HG02610 (cell line): ENCODE measurements around the gene NFE2.
"Not testable (repeated sequence)": the region's sequence is repeated elsewhere in the genome, so short reads cannot be mapped to it uniquely, and the experiment has no call there.

ENCODE experiments used
- ATAC-seq: cut with Tn5 transposase; IDR thresholded peaks from one replicate; pipeline ENCODE4 v1.9.1; 2021; ENCODE audit warnings: mild to moderate bottlenecking, moderate library complexity; ENCODE audit not compliant: unreplicated experiment

Gene NFE2

DNA sequence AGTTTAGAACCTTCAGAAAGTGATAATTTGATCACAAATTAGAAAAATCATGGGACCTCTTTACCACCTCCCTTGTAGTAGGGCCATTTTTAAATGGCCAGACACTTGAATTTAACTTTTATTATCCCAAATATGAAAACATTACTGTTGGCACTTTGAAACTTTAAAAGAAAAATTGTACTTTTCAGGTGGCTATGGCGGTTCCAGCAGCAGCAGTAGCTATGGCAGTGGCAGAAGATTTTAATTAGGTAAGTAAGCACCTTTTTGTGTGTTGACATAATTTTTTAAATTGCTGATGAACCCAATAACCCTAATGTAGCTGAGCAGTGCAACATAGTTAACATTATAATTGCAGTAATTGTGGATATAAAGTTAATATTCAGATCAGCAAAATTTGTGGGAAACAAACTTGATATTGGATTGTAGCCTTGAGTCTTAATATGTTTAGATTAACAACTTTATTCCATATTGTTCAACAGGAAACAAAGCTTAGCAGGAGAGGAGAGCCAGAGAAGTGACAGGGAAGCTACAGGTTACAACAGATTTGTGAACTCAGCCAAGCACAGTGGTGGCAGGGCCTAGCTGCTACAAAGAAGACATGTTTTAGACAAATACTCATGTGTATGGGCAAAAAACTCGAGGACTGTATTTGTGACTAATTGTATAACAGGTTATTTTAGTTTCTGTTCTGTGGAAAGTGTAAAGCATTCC, 16.6 kb downstream of the NFE2 start:
- not testable (repeated sequence) for ATAC-seq

DNA sequence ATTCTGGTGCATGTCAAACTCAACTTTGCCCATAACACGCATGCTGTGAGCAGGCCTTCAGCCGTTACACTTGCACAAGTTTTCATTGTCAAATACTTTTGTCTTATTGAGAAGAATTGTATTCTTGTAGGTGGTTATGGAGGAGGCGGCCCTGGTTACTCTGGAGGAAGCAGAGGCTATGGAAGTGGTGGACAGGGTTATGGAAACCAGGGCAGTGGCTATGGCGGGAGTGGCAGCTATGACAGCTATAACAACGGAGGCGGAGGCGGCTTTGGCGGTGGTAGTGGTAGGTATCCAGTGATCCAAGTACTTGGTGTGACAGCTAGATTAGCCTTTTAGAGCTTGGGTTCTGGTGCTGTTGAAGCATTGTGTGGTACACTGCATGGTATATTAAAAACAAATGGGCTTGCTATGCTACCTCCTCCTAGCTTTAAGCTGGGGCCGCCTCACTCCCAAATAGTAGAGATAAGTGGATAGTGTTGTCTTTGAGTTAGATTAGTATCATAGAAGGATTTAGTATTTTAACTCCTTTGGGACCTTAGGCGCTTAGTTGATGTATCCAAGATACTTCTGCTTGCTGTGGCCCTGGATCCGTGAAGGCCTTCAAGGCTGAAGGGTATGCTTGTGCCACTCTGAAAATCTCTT, 17.7 kb downstream of the NFE2 start:
- no peak for ATAC-seq

DNA sequence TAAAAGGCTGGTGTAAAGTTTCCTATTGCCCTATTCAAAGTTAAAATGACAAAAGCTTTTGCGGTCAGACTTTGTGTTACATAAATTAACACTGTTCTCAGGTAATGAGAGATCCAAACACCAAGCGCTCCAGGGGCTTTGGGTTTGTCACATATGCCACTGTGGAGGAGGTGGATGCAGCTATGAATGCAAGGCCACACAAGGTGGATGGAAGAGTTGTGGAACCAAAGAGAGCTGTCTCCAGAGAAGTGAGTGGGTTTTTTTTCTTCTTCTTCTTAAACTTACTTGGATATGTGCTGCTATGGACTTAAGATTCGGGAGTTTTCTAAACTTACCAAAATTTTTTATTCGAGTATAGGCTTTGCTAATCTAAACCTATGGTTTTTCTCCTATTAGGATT, 19.1 kb downstream of the NFE2 start:
- ATAC-seq = not testable (repeated sequence)

DNA sequence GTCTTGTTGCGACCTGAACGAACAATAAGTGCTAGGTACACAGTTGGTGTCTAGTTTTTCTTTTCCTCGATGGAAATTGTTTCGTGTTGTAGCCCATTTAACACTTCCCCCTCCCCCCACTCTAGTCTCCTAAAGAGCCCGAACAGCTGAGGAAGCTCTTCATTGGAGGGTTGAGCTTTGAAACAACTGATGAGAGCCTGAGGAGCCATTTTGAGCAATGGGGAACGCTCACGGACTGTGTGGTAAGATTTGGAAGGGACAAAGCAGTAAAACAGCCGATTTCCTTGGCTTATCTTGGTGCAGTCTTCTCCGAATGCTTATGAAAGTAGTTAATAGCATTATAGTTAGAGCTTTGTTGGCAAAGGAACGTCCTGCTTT, 19.6 kb downstream of the NFE2 start:
- not testable (repeated sequence) for ATAC-seq

DNA sequence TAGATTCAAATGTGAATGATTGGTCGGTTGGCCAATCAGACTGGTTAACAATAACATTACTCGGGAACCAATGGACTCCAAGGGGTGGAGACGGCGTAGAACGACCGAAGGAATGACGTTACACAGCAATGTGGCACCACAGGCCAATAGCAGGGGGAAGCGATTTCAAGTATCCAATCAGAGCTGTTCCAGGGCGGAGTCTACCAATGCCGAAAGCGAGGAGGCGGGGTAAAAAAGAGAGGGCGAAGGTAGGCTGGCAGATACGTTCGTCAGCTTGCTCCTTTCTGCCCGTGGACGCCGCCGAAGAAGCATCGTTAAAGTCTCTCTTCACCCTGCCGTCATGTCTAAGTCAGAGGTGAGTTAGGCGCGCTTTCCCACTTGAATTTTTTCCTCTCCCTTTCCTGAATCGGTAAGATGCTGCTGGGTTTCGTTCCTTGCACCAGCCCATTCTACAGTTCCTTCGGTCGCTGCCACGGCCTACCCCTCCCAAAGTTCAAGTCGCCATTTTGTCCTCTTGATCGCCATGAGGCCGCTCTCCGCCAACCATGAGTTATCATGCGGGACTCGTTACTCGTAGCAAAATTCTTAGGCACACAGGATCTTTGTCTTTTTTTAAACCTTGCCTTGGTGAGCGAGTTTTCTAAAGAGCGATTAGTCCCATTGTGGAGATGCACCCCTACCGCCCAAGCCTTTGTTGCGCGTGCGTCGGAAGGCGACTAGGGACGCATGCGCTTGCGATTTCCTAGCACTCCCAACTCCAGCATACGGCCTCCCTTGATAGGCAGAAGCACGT, 20.2 kb downstream of the NFE2 start, which contains the start of gene HNRNPA1:
Gene HNRNPA1, plus strand, starts transcription at position 259 of the 793 bp plus-strand sequence. Its CDS starts 82 bp downstream, at position 341.
- ATAC-seq = peak; percentile 89

DNA sequence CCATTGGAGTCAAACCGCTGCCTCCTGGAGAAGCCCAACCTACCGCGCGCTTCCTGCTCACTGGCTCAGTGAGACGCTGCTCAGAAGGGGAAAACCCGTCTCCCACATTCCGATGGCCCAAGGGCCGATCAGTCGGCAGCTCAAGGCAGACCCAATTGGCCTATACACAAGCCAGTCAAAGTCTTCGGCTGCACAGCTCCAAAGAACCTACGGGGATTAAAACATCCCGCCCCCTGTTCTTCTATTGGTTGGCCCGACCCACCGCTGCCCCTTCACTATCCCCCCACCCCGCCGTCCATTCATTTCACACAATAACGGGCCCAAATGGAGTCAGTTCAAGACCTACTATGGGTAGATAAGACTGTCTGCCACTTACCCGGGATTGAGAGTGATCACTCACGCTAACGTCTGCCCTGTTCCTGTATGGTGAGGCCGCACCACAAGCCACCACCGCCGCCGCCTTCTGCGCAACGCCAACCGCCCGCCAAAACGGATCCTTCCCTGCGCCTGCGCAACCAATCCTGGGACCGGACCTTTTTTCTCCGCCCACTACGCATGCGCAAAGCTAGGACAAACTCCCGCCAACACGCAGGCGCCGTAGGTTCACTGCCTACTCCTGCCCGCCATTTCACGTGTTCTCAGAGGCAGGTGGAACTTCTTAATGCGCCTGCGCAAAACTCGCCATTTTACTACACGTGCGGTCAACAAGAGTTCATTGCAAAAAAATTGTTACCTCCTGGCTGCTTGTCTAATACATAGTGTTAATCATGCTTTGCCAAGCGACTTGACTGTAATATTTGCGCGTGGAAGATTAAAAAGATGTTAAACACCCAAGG, 21.0 kb downstream of the NFE2 start, which contains the start of gene CBX5:
Gene CBX5, minus strand, starts transcription at position 491 of the 836 bp plus-strand sequence. CDS start 22,472 bp downstream, outside the sequence.
- ATAC-seq = peak; percentile 73

DNA sequence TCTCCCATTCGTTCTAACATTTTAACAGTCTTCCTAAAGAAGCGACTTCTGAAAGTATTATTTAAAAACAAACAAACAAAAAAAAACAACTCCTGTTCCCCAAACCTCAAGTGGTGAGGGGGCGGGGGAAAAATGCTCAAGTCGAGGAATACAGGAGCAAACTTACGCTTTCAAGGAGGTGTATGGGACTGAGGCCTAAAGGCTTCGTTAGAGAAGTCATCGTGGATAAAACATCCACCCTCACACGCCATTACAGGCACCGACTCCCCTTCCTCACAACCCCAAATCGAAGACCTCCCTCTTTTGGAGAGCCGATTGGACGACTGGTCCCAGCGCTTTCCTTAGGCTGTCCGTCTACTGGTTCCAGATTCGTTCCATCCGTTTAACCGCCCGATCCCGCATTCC, 21.6 kb downstream of the NFE2 start:
- ATAC-seq = no peak

DNA sequence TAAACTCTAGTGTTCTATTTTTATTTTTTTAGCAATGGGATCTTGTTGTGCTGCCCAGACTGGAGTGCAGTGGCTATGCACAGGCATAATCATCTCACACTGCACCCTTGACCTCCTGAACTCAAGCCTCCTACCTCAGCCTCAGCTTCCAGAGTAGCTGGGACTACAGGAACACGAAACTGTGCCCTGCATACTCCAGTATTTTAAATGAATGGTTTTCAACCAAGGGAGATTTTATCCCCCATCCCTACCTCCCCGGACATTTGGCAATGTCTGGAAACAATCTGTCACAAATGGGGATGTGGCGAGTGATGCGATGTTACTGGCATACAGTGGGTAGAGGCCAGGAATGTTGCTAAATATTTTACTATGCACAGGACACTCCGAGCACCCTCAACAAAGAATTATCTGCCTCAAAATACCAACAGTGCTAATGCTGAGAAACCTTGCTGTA, 23.0 kb downstream of the NFE2 start:
- ATAC-seq = no peak

DNA sequence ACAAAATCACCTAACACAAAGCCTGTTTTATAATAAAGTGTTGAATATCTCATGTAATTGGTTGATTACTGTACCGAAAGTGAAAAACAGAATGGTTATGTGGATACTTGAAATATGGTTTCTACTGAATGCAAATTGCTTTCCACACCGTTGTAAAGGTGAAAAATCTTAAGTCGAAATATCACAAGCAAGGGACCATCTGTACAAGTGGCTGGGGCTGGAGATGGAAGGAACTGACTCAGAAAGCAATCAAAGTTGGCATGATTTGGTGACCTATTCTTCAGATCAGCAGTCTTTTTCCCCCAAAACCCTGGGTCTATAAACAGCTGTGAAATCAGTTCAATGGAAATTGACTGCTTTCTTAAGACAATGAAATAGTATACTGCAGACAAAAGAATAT, 24.4 kb downstream of the NFE2 start:
- ATAC-seq = no peak

DNA sequence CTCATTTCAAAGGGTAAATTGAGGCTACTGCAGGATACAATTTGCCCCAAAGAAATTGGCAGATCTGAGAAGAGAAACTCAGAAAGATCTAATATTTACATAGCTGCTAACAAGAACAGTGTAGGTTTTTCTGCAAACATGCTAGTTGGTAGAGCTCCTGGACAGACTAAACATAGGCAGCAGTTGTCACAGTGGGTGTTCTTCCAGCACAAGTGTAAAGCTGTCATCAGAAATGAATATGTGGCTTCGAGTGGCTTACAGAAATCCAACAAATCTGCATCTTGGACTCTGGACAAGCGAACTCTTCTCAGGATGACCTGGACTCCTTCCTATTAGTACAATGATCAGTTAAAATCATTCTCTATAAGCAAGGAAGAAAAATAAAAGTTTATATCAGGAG, 26.8 kb downstream of the NFE2 start:
- no peak for ATAC-seq

DNA sequence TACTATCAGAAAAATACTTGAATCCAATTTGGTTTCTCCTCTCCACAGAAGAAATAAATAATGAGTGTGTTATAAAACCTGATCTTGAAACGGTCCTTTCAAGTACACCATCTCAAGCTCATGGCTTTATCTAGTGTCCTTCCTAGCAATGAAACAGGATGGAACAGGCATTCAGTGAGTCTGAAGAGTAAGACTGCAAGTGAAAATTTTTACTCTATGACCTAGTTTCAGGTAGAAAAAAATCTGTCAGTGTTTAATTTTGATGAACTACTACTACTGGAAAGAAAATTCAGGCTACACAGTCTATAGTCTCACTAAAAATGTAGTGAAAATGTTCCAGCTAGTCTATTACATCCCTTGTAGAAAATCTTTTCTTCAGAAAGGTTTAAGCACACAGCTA, 28.6 kb downstream of the NFE2 start:
- ATAC-seq = no peak

DNA sequence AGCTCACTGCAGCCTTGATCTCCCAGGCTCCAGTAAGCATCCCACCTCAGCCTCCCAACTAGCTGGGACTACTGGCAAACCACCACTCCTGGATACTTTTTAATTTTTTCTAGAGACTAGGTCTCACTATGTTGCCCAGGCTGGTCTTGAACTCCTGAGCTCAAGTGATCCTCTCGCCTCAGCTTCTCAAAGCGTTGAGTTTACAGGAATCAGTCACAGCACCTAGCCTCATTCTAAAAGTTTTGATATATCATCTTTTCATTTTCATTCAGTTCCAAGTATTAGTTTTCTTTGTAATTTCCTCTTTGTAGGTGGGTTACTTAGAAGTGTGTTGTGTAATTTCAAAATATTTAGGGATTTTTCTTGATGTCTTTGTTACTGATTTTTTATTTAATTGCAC, 30.5 kb downstream of the NFE2 start:
- ATAC-seq = no peak

DNA sequence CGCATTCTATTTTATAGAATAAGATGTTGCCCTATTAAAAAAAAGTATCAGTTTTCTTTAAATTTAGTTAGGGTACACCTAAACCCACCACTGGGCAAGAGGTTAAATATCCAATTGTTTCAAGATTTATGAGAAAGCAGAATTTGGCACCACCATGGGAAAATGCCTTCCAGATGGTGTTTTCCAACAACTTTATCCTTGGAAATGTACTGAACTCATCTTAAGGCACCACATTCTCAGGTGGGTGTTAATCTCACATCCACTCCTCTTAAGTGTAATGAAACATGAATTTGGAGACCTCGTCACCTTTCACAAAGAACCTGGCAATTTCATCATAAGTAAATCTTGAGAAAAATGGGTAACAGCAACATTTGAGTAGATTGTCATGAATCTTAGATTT, 34.0 kb downstream of the NFE2 start:
- ATAC-seq = no peak

DNA sequence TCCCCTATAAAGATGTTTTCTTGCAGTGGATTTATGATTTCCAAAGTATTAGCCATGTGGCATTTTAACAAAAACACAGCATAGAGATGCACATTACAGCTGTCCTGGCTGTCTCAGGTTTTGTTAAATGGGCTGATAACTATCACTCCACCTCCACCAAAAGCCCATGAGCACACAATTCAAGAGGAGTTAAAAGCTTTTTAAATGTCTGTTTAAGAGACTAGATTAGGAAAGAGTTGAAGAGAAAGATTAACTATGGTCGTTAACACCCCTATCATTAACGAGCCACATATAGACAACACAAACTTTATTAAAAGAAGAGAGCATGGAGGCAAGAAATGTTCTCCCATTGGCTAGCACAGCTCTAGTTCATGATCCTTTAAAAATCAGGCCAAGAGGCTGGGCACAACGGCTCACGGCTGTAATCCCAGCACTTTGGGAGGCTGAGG, 35.4 kb downstream of the NFE2 start:
- no peak for ATAC-seq

DNA sequence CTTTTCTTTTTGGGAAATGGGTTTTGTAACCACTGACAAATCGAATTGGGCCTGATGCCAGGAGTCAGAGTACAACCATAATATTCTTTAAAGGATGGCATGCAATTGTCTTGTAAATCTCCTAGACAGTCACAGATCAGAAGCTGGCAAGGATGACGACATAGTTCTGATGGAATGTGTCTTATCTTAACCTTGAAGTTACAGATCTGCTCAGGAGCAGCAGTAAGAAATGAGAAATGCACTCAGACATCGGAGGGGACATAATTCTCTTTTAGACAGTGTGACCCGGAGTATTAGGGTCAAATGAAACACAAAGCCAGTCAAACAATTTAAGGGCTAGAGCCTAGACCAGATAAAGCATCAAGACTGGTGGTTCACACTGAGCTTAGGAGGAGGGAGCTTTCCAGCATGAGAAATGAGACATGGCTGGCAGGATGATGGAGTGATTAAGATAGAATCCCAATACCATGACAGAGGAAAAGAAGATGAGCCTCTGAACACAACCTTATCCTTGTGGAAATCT, 38.4 kb downstream of the NFE2 start:
- no peak for ATAC-seq

DNA sequence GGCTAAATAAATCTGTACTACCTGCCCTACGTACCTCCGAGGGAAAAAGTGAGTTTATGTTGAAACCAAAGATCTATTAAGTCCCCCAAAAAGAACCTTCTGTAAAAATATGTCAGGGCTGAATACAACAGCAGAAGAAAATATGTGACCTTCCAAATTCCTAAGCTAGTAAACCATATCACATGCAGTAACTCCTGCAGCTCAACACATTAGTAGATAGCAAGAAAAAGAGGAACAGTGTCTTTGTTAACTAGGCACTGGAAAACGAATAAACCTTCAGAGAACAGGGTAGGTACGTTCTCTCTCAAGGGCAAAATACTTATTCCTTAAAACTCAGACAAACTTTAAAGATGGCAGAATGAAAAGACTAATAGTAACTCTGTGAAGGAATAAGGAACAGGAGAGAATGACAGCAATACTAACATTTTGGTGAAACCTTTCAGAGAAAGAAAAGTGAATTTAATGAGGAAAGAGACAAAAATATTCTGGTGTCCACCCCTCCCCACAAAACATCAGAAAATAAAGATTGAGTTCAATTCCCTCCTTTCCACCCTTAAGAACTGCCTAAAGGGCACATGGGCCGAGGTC, 38.9 kb downstream of the NFE2 start:
- ATAC-seq = no peak

DNA sequence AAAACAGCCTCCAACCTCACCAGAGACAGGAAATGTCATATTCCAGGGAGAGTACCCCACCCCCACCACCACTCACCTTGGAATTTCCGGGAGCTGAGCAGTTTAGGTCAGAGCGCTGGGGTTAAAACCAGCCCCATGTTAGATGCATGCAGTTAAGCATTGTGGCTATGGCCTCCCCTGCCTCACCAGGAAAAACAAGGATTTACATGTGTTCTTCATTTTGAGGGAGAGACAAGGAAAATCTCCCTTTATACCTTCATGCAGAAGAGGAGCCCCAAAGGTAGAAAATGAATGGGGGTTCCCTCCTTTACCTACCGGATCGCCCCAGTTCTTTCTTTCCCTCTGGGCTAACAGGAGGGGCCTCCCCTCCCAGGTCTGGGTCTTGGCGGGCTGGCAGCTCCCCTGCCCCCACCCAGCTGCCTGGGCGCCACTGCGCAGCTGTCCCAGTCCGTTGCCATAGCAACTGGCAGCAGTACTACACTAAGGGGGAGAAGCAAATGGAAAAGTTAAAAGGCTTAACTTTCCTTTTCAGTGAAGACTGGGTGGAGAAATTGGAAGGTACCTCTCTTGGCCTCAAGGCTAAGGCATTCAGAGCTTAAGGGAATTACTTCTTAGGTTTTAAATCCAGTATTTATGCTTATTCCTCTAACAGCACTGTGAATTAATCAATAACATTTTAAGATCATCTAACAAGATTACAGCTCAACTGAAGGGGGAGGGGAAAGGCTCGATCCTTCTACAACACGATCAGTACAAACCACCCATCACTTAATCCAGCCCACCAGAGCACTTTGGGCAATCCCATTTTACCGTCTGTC, 41.4 kb downstream of the NFE2 start:
- peak; percentile 89 for ATAC-seq

DNA sequence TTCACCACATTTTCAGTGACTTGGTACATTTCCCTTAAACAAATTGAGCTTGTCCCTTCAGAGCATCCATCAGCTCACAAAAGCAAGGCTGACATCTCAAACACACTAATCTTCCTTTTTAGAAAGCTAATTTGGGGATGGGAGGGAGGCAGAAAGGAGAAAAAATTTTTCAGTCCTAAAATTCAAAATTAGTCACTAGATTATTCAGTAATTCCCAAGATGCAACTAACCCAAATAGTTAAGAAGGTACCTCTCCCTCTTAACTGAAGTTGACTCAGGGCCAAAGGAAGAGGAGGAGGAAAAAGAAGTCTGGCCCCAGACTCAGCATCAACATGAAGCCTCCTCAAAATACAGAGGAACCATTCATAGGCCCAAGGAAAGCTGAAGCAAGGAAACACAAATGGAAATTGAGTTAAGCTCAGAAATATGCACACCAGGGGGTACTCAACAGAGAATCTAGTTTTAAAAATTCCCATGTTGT, 42.6 kb downstream of the NFE2 start:
- no peak for ATAC-seq

DNA sequence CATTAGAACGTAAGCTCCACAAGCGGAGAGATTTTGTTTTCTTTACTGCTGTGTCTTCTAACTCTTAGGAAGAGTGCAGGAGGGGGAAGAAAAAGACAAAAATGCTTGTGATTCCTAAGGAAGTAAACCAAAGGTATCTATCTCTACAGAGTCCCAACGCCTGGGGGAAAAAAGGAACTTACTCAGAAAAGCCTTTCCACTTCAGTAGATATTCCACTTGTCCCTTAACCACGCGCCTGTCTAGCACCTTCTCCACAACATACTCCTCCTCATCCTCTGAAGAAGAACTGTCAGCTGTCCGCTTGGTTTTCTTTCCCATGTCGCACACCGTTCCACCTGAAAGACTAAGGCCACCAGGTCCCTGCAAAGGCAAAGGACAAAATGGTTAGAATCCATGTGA, 43.5 kb downstream of the NFE2 start:
- no peak for ATAC-seq
